ENCODE results near the gene PLXDC2. TPM values are rescaled to one million over a fixed set of nuclear protein-coding genes. Genes with fewer than 3 reads are reported as not detected.
"Not testable (repeated sequence)": the region's sequence is repeated elsewhere in the genome, so short reads cannot be mapped to it uniquely, and the experiment has no call there.

Gene PLXDC2
- 0.09 and 0.17 TPM in 2 replicates for polyA plus RNA-seq (2011; rRNA removed)
- polyA plus RNA-seq (2012; cell fraction: cytosol; rRNA removed) = under 0.01 and 0.01 TPM in 2 replicates
- 0.02 TPM in 2 replicates for polyA plus RNA-seq (2012; cell fraction: nucleus; rRNA removed)
- 0.03 to 0.08 TPM (median 0.07 TPM) in 3 replicates for polyA plus RNA-seq (2017; fragmentation: RNase III; extraction: RNeasy Plus Mini Kit Qiagen cat#74134 plus additional on column Dnase treatment)
- polyA minus RNA-seq (2011; rRNA and poly(A)+ RNA removed) = 0.12 and 0.15 TPM in 2 replicates

DNA sequence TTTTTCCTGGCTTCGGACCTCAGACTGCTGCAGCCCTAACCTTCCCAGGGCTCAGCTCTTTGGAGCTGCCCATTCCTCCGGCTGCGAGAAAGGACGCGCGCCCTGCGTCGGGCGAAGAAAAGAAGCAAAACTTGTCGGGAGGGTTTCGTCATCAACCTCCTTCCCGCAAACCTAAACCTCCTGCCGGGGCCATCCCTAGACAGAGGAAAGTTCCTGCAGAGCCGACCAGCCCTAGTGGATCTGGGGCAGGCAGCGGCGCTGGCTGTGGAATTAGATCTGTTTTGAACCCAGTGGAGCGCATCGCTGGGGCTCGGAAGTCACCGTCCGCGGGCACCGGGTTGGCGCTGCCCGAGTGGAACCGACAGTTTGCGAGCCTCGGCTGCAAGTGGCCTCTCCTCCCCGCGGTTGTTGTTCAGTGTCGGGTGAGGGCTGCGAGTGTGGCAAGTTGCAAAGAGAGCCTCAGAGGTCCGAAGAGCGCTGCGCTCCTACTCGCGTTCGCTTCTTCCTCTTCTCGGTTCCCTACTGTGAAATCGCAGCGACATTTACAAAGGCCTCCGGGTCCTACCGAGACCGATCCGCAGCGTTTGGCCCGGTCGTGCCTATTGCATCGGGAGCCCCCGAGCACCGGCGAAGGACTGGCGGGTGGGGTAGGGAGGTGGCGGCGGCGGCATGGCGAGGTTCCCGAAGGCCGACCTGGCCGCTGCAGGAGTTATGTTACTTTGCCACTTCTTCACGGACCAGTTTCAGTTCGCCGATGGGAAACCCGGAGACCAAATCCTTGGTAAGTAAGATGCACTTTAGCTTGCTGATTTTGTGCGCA is at the start of gene PLXDC2:
Gene PLXDC2 (plus strand): TSS at position 22 of the 820 bp plus-strand sequence.
- Histone ChIP-seq H3K27ac (0 out of 6 replicates have a peak within 1 kb of the TSS, but pooled peaks of 1 of the 2 experiments have one; percentile 12), H3K4me2 (peak within 1 kb of the TSS; percentile 96), H3K9me3 (no peaks in the 10 kb centered on the region; the same call in 2 of the 3 replicates), H3K4me3 (peak within 1 kb of the TSS; percentile 49), H3K4me1 (peaks cover 4% of the 10 kb centered on the region; the same call in 2 of the 3 replicates)
- no peak for FAIRE-seq
- peak in 1 of 2 experiments; percentile 25 for DNase-seq (ENCODE audit: low read depth in 1 of 2, low spot score in 1 of 2)
- CTCF ChIA-PET = no interaction called here
- ATAC-seq = peak; percentile 51 to 70
- POLR2A ChIA-PET = no interaction called here
- TF ChIP-seq HDAC2 (IDR thresholded peaks at IDR 0.05) (peak; percentile 66; the same call in 1 of the 2 replicates), KDM5A (IDR thresholded peaks at IDR 0.05) (no peak), PBX3 (IDR thresholded peaks at IDR 0.05) (no peak)
- under 1% methylated on average over 31 of the region's 65 CpGs for WGBS (ENCODE audit: missing lambda C conversion rate)

GRCh38 chr10:19767876-19768275 is 48.4 kb upstream of the PLXDC2 start:
- ChIA-PET CTCF (interaction anchor here (0.6 kb wide), 1 partner anchor 941 kb away, joined by 3 read pairs; no protein-coding TSS in a partner anchor), POLR2A (no interaction called here)
- TF ChIP-seq POLR2A (IDR thresholded peaks at IDR 0.05; ENCODE audit: low read length) = no peak
- no peak for TF ChIP-seq ELK1 (IDR thresholded peaks at IDR 0.05; ENCODE audit: low read depth, low read length)
- no peak for TF ChIP-seq USF2 (IDR thresholded peaks at IDR 0.05)
- TF ChIP-seq EP300 (IDR thresholded peaks at IDR 0.05) = no peak
- TF ChIP-seq MAFK (IDR thresholded peaks at IDR 0.05; ENCODE audit: partially characterized antibody) = no peak
- no peak for TF ChIP-seq TP53 (CRISPR knock-in tag; IDR thresholded peaks at IDR 0.05)
- TF ChIP-seq HDAC2 (IDR thresholded peaks at IDR 0.05) = no peak
- no peak for TF ChIP-seq HOXA7 (CRISPR knock-in tag; IDR thresholded peaks at IDR 0.05)
- TF ChIP-seq TFCP2L1 (CRISPR knock-in tag; IDR thresholded peaks at IDR 0.05) = no peak
- no peak for TF ChIP-seq FOXS1 (CRISPR knock-in tag; IDR thresholded peaks at IDR 0.05)
- TF ChIP-seq POLR2AphosphoS2 (conservative IDR thresholded peaks at IDR 0.05; ENCODE audit: low read length) = no peak
- no peak for TF ChIP-seq FOSL2 (IDR thresholded peaks at IDR 0.05)
- no peak for TF ChIP-seq FOSL2 (CRISPR knock-in tag; IDR thresholded peaks at IDR 0.05)
- ATAC-seq (no peak), DNase-seq (ENCODE audit: low read depth in 1 of 2, low spot score in 1 of 2) (no peak), FAIRE-seq (no peak)
- Histone ChIP-seq H3K9me3 (no peaks in the 10 kb centered on the region), H3K27ac (no peak overlapping the region), H3K4me1 (no peaks in the 10 kb centered on the region), H3K4me2 (no peak overlapping the region), H3K4me3 (no peak overlapping the region)
- 41% methylated on average over 7 of the region's 7 CpGs for WGBS (ENCODE audit: missing lambda C conversion rate)

GRCh38 chr10:19769826-19770225 is 46.4 kb upstream of the PLXDC2 start:
- H3K4me3 ChIP-seq; H3K9me3 ChIP-seq; H3K27ac ChIP-seq; H3K4me2 ChIP-seq; ATAC-seq; DNase-seq (ENCODE audit: low read depth in 1 of 2, low spot score in 1 of 2); FAIRE-seq; POLR2A ChIA-PET; CTCF ChIA-PET; H3K4me1 ChIP-seq: not testable (repeated sequence)
- 22% methylated on average over 3 of the region's 3 CpGs for WGBS (ENCODE audit: missing lambda C conversion rate)

DNA sequence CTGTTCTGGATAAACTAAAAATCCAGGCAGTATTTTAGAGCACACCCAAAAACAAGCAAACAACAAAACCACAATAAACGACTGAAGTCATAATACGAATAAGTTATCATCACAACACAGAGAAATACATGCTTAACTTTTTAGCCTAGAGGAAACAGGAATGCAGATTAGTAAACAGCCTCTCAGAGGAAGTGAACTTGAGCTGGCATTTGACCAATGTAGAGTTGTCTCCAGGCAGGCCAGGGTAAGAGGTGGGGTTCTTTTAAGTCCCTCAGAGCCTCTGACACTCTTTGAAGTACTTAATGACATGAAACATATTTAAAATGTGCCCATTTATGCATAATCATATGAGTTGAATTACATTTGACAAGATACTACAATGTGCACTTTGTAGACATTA is 43.3 kb upstream of the PLXDC2 start:
- Histone ChIP-seq H3K9me3 (no peaks in the 10 kb centered on the region), H3K4me1 (no peaks in the 10 kb centered on the region), H3K4me2 (no peak overlapping the region), H3K4me3 (no peak overlapping the region), H3K27ac (no peak overlapping the region)
- DNase-seq (ENCODE audit: low read depth in 1 of 2, low spot score in 1 of 2) = no peak
- CTCF ChIA-PET = no interaction called here
- no peak for FAIRE-seq
- POLR2A ChIA-PET = no interaction called here
- 33% methylated on average over 2 of the region's 2 CpGs for WGBS (ENCODE audit: missing lambda C conversion rate)
- no peak for ATAC-seq
- TF ChIP-seq TP53 (CRISPR knock-in tag; IDR thresholded peaks at IDR 0.05) = no peak
- TF ChIP-seq GATA3 (IDR thresholded peaks at IDR 0.05; ENCODE audit: borderline replicate concordance) = no peak
- TF ChIP-seq CBX2 (IDR thresholded peaks at IDR 0.05; ENCODE audit: borderline replicate concordance, low read depth) = no peak
- TF ChIP-seq KDM5A (IDR thresholded peaks at IDR 0.05) = no peak
- TF ChIP-seq ZSCAN20 (CRISPR knock-in tag; IDR thresholded peaks at IDR 0.05) = no peak
- TF ChIP-seq ELK1 (IDR thresholded peaks at IDR 0.05; ENCODE audit: low read depth, low read length) = no peak
- TF ChIP-seq ZFP36 (IDR thresholded peaks at IDR 0.05; ENCODE audit: borderline replicate concordance, partially characterized antibody) = no peak
- no peak for TF ChIP-seq E2F6 (IDR thresholded peaks at IDR 0.05; ENCODE audit: borderline replicate concordance, low read depth)
- no peak for TF ChIP-seq RARB (CRISPR knock-in tag; IDR thresholded peaks at IDR 0.05)
- no peak for TF ChIP-seq NR3C1 (IDR thresholded peaks at IDR 0.05)
- TF ChIP-seq NFE2L2 (conservative IDR thresholded peaks at IDR 0.05; ENCODE audit: low read length) = no peak
- no peak for TF ChIP-seq CHD4 (IDR thresholded peaks at IDR 0.05; ENCODE audit: borderline replicate concordance)
- no peak for TF ChIP-seq PHF8 (IDR thresholded peaks at IDR 0.05; ENCODE audit: borderline replicate concordance, low read depth)
- TF ChIP-seq FOSB (CRISPR knock-in tag; IDR thresholded peaks at IDR 0.05) = no peak

Data from A549 (cell line).